ENCODE data around the gene SMO. TPM values are rescaled to one million over a fixed set of nuclear protein-coding genes. Genes with fewer than 3 reads are reported as not detected.
A peak's percentile ranks its signal among the peaks of the same experiment; 100 is the strongest.

The SMO gene
- 0.13 TPM for total RNA-seq (2013)
- polyA plus RNA-seq (under 1 TPM in 1 of 3 donors, not detected in 2; 0.07 TPM), polyA minus RNA-seq (0.14 and 0.16 TPM in 2 replicates), total RNA-seq (0.10 to 2.4 (median 0.25) reads per million in 11 experiments)

DNA sequence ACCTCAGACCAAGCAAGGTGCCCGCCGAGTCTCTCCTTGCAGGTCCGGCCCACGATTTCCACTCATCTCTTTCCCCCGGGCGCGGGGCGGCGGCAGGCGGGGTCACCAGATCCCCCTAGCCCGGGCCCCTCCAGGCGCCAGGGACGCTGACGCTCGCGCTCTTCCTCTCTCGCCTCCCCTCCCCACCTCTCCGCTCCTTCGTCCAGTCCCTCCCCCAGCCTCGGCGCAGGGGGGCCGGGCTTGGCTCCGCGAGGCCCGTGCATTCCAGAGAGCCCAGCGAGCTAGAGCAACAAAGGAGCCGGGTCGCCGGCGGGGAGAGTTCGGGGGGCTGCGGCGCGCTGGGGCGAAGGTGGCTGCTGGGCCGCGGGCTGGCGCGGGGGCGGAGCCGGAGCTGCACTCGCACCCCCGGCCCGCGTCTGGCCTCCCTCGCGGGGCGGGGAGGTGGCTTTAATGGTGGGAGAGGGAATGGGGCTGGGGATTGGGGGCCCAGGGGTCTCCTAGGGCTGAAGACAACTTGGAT lies at the start of gene SMO:
TSS of gene SMO (plus strand) at position 262 of the 520 bp plus-strand sequence. CDS start 519 bp downstream, outside the sequence.
- H3K9me3 ChIP-seq (replicated peaks in 1 of 2; ENCODE audit: control insufficient read depth in 1 of 2, insufficient read depth in 1 of 2, low read length in 2 of 2): peaks cover 0 to 3% of the 10 kb centered on the region in 2 donors
- H3K4me2 ChIP-seq (replicated peaks; ENCODE audit: extremely low read depth, low read length, poor library complexity, severe bottlenecking): peak within 1 kb of the TSS; percentile 90
- H3K4me3 ChIP-seq (replicated peaks in 1 of 3; ENCODE audit: low read depth in 2 of 3, low read length in 3 of 3): peak within 1 kb of the TSS; percentile 28 to 78 (median 37)
- Mint-ChIP-seq H3K4me1 (peaks cover 21% of the 10 kb centered on the region), H3K4me3 (peak within 1 kb of the TSS; percentile 83 to 90), H3K27ac (peak within 1 kb of the TSS in 1 of 7 donors; percentile 20), H3K27me3 (ENCODE audit: low read depth in 3 of 3) (peaks cover 44 to 54% (median 49%) of the 10 kb centered on the region in 3 donors), H3K9me3 (peaks cover 0 to 8% (median 7%) of the 10 kb centered on the region in 7 donors), H3K36me3 (peaks cover 4 to 12% of the 10 kb centered on the region in 2 donors)
- DNase-seq: no peak
- H3K36me3 ChIP-seq (replicated peaks in 1 of 2; ENCODE audit: control insufficient read depth in 1 of 2, insufficient read depth in 2 of 2, low read length in 2 of 2): no peaks in the 10 kb centered on the region
- no peak within 1 kb of the TSS for H3K27ac ChIP-seq (ENCODE audit: low read depth in 1 of 2, low read length in 2 of 2)
- WGBS (ENCODE audit: insufficient coverage): under 1% methylated on average over 43 of the region's 48 CpGs
- H3K9ac ChIP-seq (ENCODE audit: insufficient read depth, low read length, poor library complexity, severe bottlenecking): peak within 1 kb of the TSS; percentile 61
- intact Hi-C loops (cut with micrococcal nuclease): no loop called here
- H3K79me2 ChIP-seq (ENCODE audit: insufficient read depth, low read length): no peaks in the 10 kb centered on the region
- TF ChIP-seq, protein P1, sequence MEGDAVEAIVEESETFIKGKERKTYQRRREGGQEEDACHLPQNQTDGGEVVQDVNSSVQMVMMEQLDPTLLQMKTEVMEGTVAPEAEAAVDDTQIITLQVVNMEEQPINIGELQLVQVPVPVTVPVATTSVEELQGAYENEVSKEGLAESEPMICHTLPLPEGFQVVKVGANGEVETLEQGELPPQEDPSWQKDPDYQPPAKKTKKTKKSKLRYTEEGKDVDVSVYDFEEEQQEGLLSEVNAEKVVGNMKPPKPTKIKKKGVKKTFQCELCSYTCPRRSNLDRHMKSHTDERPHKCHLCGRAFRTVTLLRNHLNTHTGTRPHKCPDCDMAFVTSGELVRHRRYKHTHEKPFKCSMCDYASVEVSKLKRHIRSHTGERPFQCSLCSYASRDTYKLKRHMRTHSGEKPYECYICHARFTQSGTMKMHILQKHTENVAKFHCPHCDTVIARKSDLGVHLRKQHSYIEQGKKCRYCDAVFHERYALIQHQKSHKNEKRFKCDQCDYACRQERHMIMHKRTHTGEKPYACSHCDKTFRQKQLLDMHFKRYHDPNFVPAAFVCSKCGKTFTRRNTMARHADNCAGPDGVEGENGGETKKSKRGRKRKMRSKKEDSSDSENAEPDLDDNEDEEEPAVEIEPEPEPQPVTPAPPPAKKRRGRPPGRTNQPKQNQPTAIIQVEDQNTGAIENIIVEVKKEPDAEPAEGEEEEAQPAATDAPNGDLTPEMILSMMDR (IDR thresholded peaks at IDR 0.05): no peak
- no peaks in the 10 kb centered on the region for H4K20me1 ChIP-seq (ENCODE audit: insufficient read depth, low read length)
- H2AFZ ChIP-seq (ENCODE audit: insufficient read depth, low read depth, low read length, poor library complexity, severe bottlenecking): peak within 1 kb of the TSS; percentile 89
- H3K27me3 ChIP-seq (ENCODE audit: control insufficient read depth in 2 of 2, insufficient read depth in 2 of 2, low read length in 2 of 2): peaks cover 35 to 43% of the 10 kb centered on the region in 2 donors
- H3K4me1 ChIP-seq (ENCODE audit: control insufficient read depth in 1 of 2, insufficient read depth in 2 of 2, low read length in 2 of 2): peaks cover 12 to 18% of the 10 kb centered on the region in 2 donors

DNA sequence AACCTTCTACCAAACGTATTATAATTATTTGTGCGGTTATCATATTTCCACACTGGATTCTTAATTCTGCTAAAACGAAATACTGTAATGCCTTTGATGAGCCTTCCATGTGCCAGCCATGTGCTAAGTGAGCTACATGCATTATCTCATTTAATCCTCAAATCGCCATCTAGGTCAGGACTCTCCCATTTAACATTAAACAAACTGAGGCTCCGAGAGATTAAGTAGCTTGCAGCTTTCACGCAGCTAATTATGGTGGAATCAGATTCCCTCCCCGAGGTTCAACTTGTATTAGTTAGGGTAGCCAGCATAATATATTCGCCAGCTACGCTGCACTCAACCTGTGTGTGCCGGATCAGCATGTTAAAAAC lies 44.7 kb upstream of the SMO start:
- peaks cover 39 to 42% of the 10 kb centered on the region in 2 donors for H3K4me1 ChIP-seq (ENCODE audit: control insufficient read depth in 1 of 2, insufficient read depth in 2 of 2, low read length in 2 of 2)
- no peak overlapping the region for H3K27ac Mint-ChIP-seq
- no peak overlapping the region for H3K27ac ChIP-seq (ENCODE audit: low read depth in 1 of 2, low read length in 2 of 2)
- no peak for DNase-seq
- peak overlapping the region in 1 of 3 experiments; percentile 71 for H3K4me3 ChIP-seq (replicated peaks in 1 of 3; ENCODE audit: low read depth in 2 of 3, low read length in 3 of 3)
- peak overlapping the region; percentile 59 for H2AFZ ChIP-seq (ENCODE audit: insufficient read depth, low read depth, low read length, poor library complexity, severe bottlenecking)
- H3K9me3 Mint-ChIP-seq: peaks cover 0 to 2% (median 0%) of the 10 kb centered on the region in 7 donors
- H3K4me1 Mint-ChIP-seq: peaks cover 43% of the 10 kb centered on the region
- H3K9ac ChIP-seq (ENCODE audit: insufficient read depth, low read length, poor library complexity, severe bottlenecking): no peak overlapping the region
- H3K27me3 ChIP-seq (ENCODE audit: control insufficient read depth in 2 of 2, insufficient read depth in 2 of 2, low read length in 2 of 2): peaks cover 9 to 12% of the 10 kb centered on the region in 2 donors
- H3K4me3 Mint-ChIP-seq: peak overlapping the region in 1 of 2 donors; percentile 93
- H3K9me3 ChIP-seq (replicated peaks in 1 of 2; ENCODE audit: control insufficient read depth in 1 of 2, insufficient read depth in 1 of 2, low read length in 2 of 2): no peaks in the 10 kb centered on the region
- TF ChIP-seq, protein P1 (IDR thresholded peaks at IDR 0.05): no peak
- H3K27me3 Mint-ChIP-seq (ENCODE audit: low read depth in 3 of 3): peaks cover 14 to 30% (median 16%) of the 10 kb centered on the region in 3 donors
- H4K20me1 ChIP-seq (ENCODE audit: insufficient read depth, low read length): no peaks in the 10 kb centered on the region
- H3K79me2 ChIP-seq (ENCODE audit: insufficient read depth, low read length): no peaks in the 10 kb centered on the region
- WGBS (ENCODE audit: insufficient coverage): 54% methylated on average over 7 of the region's 10 CpGs
- peak overlapping the region; percentile 95 for H3K4me2 ChIP-seq (replicated peaks; ENCODE audit: extremely low read depth, low read length, poor library complexity, severe bottlenecking)
- no peaks in the 10 kb centered on the region for H3K36me3 Mint-ChIP-seq
- intact Hi-C loops (cut with micrococcal nuclease): no loop called here
- H3K36me3 ChIP-seq (replicated peaks in 1 of 2; ENCODE audit: control insufficient read depth in 1 of 2, insufficient read depth in 2 of 2, low read length in 2 of 2): no peaks in the 10 kb centered on the region
